Myocyte (in vitro differentiated cells): Measurements from ENCODE around the gene TINAGL1. TPM values are rescaled to one million over a fixed set of nuclear protein-coding genes. Genes with fewer than 3 reads are reported as not detected.
A peak's percentile ranks its signal among the peaks of the same experiment; 100 is the strongest.
"Not testable (repeated sequence)": the region's sequence is repeated elsewhere in the genome, so short reads cannot be mapped to it uniquely, and the experiment has no call there.

Source experiments
- DNase-seq: peaks from one replicate; pipeline ENCODE4 v3.0.0-alpha.2; 2012; ENCODE audit warnings: low read depth
- total RNA-seq: library from RNA; depleted of rRNA; stranded (reverse); fragments of >200 nt; gene quantifications from 2 replicates; pipeline ENCODE4 v1.2.3, GENCODE V29; 2014

TINAGL1 gene
- total RNA-seq, 1 donor from 2014 or later, result 0.11 TPM

DNA sequence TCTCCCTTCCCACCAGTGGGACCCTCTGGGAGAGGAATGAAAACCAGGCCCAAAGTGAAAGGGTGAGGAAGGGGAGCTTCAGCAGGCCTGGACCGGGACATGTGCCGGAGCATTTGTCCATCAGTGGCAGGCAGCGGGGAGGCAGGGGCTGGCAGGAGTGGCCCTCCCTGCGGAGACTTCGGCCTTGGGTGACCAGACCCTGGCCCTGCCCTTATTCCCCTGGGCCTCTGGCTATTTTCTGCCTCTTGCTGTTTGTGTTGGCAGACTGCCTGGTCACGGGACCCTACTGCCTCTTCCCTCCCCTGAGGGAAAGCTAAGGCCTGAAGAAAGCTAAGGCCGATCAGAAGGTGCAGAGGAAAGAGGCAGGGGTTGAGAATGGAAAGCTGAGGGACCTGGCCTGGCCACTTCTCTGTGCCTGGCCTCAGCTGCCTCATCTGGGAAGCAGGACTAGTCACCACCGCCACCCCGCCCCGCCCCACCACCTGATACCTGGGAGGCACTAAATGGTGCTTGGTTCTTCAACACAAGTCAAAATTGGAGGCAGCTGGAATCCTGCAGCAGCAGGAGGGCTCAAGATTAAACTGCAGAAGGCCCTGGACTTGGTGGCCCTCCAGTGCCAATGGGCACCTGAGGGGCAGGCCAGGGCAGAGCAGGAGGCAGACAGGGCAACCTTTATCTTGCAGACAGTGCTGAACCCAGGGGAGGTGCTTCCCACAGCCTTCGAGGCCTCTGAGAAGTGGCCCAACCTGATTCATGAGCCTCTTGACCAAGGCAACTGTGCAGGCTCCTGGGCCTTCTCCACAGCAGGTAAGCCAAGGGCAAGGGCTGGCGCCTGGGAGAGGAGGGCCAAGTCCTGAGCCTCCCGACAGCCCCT lies 7.9 kb downstream of the TINAGL1 start:
- peak; percentile 81 for DNase-seq

DNA sequence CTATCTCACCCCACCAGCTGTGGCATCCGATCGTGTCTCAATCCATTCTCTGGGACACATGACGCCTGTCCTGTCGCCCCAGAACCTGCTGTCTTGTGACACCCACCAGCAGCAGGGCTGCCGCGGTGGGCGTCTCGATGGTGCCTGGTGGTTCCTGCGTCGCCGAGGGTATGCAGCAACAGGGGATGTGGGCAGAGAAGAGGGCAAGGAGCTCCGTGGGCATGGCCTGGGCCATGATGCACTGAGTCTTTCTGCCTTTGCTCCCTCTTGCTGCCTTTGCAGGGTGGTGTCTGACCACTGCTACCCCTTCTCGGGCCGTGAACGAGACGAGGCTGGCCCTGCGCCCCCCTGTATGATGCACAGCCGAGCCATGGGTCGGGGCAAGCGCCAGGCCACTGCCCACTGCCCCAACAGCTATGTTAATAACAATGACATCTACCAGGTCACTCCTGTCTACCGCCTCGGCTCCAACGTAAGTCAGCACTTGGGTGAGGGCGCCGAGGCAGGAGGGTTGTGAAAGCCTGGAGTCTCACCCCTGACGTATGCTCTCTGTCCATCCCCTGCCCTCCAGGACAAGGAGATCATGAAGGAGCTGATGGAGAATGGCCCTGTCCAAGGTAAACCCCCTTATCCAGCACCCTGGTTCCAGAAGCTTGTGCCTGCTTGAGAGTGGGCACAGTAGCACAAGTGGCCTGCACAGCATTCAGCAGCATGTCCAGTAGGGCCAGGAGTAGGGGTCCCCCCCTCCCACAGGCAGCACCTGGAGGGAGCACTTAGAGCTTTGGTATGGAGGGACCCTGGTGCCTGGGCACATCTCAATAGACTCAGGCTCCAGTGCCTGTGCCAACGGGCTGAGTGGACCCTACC lies 8.8 kb downstream of the TINAGL1 start:
- no peak for DNase-seq

DNA sequence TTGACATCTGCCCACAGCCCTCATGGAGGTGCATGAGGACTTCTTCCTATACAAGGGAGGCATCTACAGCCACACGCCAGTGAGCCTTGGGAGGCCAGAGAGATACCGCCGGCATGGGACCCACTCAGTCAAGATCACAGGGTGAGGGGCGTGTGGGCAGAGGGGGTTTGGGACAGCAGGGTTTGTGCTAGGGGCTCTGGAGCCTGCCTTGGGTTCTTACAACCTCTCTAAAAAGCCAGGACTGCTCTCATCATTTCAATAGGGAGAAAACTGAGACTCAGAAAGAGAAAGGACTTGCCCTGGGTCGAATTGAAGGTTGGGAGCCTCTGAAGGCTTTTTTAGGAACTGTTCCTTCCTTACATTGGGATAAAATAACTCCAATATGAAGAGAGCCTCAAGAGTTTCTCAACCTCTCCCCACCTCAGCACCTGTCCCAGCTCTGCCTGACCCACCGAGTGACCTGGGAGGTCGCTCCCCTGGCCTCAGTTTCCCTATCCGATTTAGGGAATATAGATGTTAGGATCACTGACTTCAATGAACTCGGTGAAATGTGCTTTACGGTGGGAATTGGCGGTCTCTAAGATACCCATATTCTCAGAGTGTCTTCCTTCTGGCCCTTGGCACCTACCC lies 9.5 kb downstream of the TINAGL1 start:
- DNase-seq, result no peak

GRCh38 chr1:31586376-31587327 lies 10.3 kb downstream of the TINAGL1 start:
- no peak for DNase-seq

- DNase-seq, result not testable (repeated sequence)
These were observed 11.0 kb downstream of the TINAGL1 start for GRCh38 chr1:31587328-31587699.

- DNase-seq, result peak; percentile 64
These were observed 11.6 kb downstream of the TINAGL1 start for GRCh38 chr1:31587720-31588423.

DNA sequence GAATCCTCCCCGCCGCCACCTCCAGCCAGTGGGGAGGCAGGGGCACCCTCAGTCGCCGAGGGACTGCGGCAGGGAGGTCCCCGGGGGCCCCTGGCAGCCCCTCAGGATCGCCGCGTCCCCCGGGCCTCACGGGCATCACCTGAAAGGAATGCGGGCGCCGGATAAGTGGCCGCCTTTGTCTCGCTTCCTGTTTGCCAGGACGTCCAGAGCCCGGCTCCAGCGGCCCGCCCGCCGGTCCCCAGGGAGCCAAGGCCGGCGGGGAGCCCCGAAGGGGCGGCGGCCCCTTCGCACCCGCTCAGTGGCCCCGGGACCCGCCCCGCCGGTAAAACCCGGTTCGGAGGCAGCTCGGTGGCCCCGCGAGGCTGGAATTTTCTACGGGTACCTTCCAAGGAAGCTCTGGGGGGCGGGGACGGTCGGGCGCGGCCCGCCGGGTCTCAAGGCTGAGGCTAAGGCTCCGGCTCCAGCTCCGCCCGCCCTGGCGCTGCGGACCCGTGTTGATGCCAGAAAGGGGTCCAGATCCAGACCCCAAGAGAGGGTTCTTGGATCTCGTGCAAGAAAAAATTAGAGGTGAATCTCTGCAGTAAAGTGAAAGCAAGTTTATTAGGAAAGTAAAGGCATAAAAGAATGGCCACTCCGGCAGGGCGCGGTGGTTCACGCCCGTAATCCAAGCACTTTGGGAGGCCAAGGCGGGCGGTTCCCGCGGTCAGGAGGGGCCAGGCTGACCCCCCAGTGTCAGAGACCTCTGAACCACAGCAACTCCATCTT lies 12.6 kb downstream of the TINAGL1 start:
- no peak for DNase-seq

GRCh38 chr1:31591425-31592093 lies 15.2 kb downstream of the TINAGL1 start:
- peak; percentile 86 for DNase-seq

GRCh38 chr1:31592132-31592531 lies 15.8 kb downstream of the TINAGL1 start:
- no peak for DNase-seq

DNA sequence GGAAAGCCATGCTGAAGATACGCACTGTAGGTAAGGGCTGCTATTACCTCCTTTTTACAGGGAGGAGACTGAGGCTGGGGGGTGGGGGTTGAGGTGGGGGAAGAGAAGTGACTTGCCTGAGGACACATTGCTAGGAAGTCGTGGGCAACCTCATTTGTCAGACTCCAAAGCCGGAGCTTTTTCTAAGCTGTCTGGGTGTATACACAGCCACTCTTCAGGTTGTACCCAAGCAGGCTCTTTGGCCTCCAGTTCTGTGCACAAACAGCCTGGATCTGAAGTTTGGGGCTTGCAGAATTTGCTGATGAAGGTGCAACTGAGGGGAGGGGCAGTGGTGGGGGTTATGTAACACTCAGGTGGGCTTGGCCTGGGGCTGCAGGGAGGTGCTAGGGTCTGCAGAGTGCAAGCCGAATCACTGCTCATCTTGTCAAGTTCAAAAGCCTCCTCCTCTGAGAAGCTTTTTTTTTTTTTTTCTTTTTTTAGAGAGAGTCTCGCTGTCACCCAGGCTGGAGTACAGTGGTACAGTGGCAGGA lies 16.9 kb downstream of the TINAGL1 start:
- no peak for DNase-seq

DNA sequence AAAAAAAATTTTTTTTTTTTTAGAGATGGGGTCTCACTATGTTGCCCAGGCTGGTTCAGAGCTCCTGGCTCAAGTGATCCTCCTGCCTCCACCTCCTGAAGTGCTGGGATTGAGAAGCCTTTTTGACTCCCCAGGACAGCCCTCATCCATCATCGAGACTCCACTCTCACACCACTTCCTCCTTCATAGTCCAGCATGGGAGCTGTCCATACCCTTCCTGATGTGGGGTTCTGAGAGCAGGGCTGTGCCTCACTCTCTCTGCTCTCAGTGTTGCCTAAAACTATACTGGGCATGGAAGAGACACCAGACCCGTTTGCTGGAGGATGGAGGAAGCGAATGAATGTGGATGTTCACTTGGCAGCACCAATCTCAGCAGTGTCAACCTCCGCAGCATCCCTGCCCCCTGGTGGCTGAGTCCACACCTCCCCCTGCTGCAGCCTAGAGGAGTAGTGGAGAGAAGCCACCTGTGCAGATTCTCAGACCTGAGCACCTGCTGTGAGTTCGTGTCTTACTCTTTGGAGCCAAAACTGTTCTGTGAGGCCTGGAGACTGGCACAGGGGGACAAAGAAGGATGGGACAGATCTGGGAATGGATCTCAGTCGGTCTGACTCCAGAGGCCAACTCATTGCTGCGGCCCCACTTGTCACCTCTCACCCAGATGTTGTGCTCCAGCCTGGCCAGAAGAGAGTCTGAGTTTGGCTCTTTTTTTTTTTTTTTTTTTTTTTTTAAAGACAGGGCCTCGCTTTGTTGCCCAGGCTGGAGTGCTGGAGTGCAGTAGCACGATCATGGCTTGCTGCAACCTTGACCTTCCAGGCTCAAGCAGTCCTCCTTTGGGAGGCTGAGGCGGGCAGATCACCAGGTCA lies 17.7 kb downstream of the TINAGL1 start:
- DNase-seq, result peak; percentile 78

- no peak for DNase-seq
These were observed 19.8 kb downstream of the TINAGL1 start for GRCh38 chr1:31595836-31596736.

- DNase-seq, result no peak
These were observed 20.4 kb downstream of the TINAGL1 start for GRCh38 chr1:31596737-31597097.

DNA sequence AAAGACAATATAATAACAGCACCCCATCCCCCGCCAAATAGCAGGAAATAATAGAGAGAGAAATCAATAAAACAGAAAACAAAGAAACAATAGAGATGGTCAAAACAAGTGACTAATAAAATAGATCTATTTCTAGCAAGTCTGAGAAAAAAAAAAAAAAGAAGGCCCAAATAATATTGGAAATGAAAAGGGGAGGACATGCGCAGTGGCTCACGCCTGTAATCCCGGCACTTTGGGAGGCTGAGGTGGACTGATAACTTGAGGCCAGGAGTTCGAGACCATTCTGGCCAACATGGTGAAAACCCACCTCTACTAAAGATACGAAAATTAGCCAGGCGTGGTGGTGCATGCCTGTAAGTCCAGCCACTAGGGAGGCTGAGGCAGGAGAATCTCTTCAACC lies 22.7 kb downstream of the TINAGL1 start:
- no peak for DNase-seq

DNA sequence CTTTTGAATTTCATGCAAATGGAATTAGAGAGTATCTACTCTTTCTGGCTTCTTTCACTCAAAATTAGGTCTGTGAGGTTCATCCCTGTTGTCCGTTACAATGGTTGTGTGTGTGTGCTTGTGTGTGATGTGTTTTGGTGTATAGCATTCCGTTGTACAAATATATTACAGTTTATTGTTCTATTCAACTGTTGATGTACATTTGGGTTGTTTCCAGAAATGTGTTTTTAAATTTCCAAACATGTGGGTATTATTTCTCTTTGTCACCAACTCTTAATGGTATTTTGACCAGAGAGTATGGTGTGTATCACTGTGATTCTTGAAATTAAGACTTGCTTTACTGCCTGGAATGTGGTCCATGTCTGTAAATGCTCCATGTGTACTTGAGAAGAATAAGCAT lies 24.3 kb downstream of the TINAGL1 start:
- DNase-seq, result no peak

DNA sequence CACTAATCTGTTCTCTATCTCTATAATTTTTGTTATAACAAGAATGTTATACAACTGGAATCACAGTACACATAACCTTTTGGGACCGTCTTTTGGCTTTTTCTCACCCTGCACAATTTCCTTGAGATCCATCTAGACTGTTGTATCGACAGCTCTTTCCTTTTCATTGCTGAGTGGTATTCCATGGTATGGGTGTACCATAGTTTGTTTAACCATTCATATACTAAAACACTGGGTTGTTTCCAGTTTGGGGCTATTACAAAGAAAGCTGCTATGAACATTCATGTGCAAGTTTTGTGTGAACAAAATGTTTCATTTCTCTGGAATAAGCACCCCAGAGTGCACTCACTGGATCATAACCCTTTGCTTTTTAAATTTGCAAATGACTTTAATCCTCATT lies 25.8 kb downstream of the TINAGL1 start:
- no peak for DNase-seq
